ENCODE results near the gene TMEM163. TPM values are rescaled to one million over a fixed set of nuclear protein-coding genes. Genes with fewer than 3 reads are reported as not detected.

TMEM163 gene
- total and polyA plus RNA-seq, 2 of the 13 experiments (the other 11 are each of a cell fraction or from before 2014, with no cell fraction given), result 0.05 TPM; not detected in 1

- no peak for TF ChIP-seq SRSF9 (IDR thresholded peaks at IDR 0.05; ENCODE audit: borderline replicate concordance, insufficient read depth, low read depth, low read length, poor library complexity, severe bottlenecking)
- no peak for TF ChIP-seq SP2 (CRISPR knock-in tag; IDR thresholded peaks at IDR 0.05)
- TF ChIP-seq NFATC3 (CRISPR knock-in tag; IDR thresholded peaks at IDR 0.05), result no peak
- peak; percentile 97; the same call in 1 of the 2 replicates for TF ChIP-seq ZNF510 (CRISPR knock-in tag; IDR thresholded peaks at IDR 0.05; ENCODE audit: low read depth)
- TF ChIP-seq RAD21 (CRISPR knock-in tag; IDR thresholded peaks at IDR 0.05), result no peak
- no peak for TF ChIP-seq ZNF362 (CRISPR knock-in tag; IDR thresholded peaks at IDR 0.05; ENCODE audit: borderline replicate concordance)
- TF ChIP-seq, protein P1, sequence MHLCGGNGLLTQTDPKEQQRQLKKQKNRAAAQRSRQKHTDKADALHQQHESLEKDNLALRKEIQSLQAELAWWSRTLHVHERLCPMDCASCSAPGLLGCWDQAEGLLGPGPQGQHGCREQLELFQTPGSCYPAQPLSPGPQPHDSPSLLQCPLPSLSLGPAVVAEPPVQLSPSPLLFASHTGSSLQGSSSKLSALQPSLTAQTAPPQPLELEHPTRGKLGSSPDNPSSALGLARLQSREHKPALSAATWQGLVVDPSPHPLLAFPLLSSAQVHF (CRISPR knock-in tag; IDR thresholded peaks at IDR 0.05), result no peak
- no peak for TF ChIP-seq FOSL1 (CRISPR knock-in tag; IDR thresholded peaks at IDR 0.05; ENCODE audit: borderline replicate concordance)
- TF ChIP-seq ZMYM4 (CRISPR knock-in tag; IDR thresholded peaks at IDR 0.05), result no peak
- TF ChIP-seq ZNF143 (CRISPR knock-in tag; IDR thresholded peaks at IDR 0.05), result no peak
- TF ChIP-seq CBFB (CRISPR knock-in tag; IDR thresholded peaks at IDR 0.05), result no peak
- peak; percentile 49; the same call in 1 of the 2 replicates for TF ChIP-seq CHD4 (IDR thresholded peaks at IDR 0.05; ENCODE audit: borderline replicate concordance, low read length)
- no peak for TF ChIP-seq SRF (IDR thresholded peaks at IDR 0.05; ENCODE audit: low read depth, low read length)
- TF ChIP-seq ZNF383 (CRISPR knock-in tag; IDR thresholded peaks at IDR 0.05; ENCODE audit: borderline replicate concordance), result no peak
- no peak for TF ChIP-seq ZNF451 (CRISPR knock-in tag; IDR thresholded peaks at IDR 0.05)
- TF ChIP-seq HOXA3 (CRISPR knock-in tag; IDR thresholded peaks at IDR 0.05), result no peak
- TF ChIP-seq ELF3 (CRISPR knock-in tag; IDR thresholded peaks at IDR 0.05), result peak; percentile 49; the same call in 1 of the 2 replicates
- no peak for TF ChIP-seq SMYD3 (CRISPR knock-in tag; IDR thresholded peaks at IDR 0.05)
- TF ChIP-seq POGZ (CRISPR knock-in tag; IDR thresholded peaks at IDR 0.05), result 0 out of 2 replicates have a peak, but pooled peaks have one; percentile 14
- TF ChIP-seq HNRNPL (IDR thresholded peaks at IDR 0.05; ENCODE audit: low read depth, low read length), result no peak
- TF ChIP-seq IRF9 (CRISPR knock-in tag; IDR thresholded peaks at IDR 0.05; ENCODE audit: borderline replicate concordance), result no peak
- TF ChIP-seq ZNF790 (CRISPR knock-in tag; IDR thresholded peaks at IDR 0.05; ENCODE audit: borderline replicate concordance), result no peak
- no peak for TF ChIP-seq EEA1 (CRISPR knock-in tag; IDR thresholded peaks at IDR 0.05; ENCODE audit: borderline replicate concordance)
- TF ChIP-seq, protein P2, sequence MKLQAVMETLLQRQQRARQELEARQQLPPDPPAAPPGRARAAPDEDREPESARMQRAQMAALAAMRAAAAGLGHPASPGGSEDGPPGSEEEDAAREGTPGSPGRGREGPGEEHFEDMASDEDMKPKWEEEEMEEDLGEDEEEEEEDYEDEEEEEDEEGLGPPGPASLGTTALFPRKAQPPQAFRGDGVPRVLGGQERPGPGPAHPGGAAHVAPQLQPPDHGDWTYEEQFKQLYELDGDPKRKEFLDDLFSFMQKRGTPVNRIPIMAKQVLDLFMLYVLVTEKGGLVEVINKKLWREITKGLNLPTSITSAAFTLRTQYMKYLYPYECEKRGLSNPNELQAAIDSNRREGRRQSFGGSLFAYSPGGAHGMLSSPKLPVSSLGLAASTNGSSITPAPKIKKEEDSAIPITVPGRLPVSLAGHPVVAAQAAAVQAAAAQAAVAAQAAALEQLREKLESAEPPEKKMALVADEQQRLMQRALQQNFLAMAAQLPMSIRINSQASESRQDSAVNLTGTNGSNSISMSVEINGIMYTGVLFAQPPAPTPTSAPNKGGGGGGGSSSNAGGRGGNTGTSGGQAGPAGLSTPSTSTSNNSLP (IDR thresholded peaks at IDR 0.05; ENCODE audit: low read depth, low read length), result 0 out of 2 replicates have a peak, but pooled peaks have one; percentile 40
- no peak for TF ChIP-seq ARNT2 (CRISPR knock-in tag; IDR thresholded peaks at IDR 0.05; ENCODE audit: low read depth)
- no peak for TF ChIP-seq SUZ12 (IDR thresholded peaks at IDR 0.05; ENCODE audit: low read depth, low read length)
- TF ChIP-seq, protein P3, sequence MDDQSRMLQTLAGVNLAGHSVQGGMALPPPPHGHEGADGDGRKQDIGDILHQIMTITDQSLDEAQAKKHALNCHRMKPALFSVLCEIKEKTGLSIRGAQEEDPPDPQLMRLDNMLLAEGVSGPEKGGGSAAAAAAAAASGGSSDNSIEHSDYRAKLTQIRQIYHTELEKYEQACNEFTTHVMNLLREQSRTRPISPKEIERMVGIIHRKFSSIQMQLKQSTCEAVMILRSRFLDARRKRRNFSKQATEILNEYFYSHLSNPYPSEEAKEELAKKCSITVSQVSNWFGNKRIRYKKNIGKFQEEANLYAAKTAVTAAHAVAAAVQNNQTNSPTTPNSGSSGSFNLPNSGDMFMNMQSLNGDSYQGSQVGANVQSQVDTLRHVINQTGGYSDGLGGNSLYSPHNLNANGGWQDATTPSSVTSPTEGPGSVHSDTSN (CRISPR knock-in tag; IDR thresholded peaks at IDR 0.05; ENCODE audit: borderline replicate concordance), result no peak
These were observed 130.2 kb downstream of the TMEM163 start (continued) for GRCh38 chr2:134588556-134588955.

All from HepG2 (cell line).